NCI-H1092 treated with DMSO at 0.1 percent for 48 hours (cell line): ENCODE data around the gene OR2T11.
"Not testable (repeated sequence)": the region's sequence is repeated elsewhere in the genome, so short reads cannot be mapped to it uniquely, and the experiment has no call there.

ENCODE experiments used
- DNase-seq: peaks from one replicate; lab custom pipeline; 2025; lab: John Stamatoyannopoulos, UW

Gene OR2T11

GRCh38 chr1:248634991-248635390, at the start of gene OR2T11:
OR2T11 (minus strand) TSS chr1:248635091; CDS start chr1:248627128, 7,963 bp downstream.
- not testable (repeated sequence) for DNase-seq

DNA sequence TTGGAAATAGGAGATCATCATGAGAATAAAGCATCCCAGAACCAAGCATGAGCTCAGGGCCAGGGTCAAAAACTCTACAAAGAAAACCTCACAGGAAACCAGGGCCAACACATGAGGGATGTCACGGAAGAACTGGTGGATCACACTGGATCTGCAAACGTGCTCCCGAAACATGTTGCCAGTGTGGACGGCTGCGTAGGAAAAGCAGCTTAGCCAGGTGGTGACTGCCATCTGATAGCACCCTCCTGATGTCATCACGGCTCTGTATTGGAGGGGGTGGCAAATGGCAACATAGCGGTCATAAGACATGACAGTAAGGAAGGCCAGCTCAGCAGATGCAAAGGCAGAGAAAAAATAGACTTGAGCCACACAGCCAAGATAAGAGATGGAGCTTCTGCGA, 46.8 kb upstream of the OR2T11 start:
- no peak for DNase-seq

DNA sequence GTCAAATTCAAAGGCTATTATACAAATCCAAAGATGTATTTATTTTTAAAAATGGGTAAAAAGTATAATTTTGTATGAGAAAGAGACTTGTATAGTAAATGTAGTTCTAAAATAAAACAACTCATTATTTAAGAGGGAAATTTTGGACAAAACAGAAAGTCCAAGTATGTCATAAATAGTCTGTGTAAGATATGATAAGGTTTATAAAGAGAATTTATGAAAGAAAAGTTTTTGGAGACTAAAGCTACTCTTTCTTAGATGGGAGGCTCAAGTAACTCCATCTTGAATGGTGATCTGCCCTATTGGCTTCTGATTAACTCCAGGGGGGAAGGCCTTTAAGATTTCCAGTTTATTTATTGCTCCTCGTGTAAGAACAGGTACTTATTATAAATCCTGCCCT, 35.1 kb upstream of the OR2T11 start:
- no peak for DNase-seq

GRCh38 chr1:248663453-248664328, 28.8 kb upstream of the OR2T11 start:
- DNase-seq: not testable (repeated sequence)

- DNase-seq: not testable (repeated sequence)
Measured at GRCh38 chr1:248656797-248657196, 21.9 kb upstream of the OR2T11 start.

DNA sequence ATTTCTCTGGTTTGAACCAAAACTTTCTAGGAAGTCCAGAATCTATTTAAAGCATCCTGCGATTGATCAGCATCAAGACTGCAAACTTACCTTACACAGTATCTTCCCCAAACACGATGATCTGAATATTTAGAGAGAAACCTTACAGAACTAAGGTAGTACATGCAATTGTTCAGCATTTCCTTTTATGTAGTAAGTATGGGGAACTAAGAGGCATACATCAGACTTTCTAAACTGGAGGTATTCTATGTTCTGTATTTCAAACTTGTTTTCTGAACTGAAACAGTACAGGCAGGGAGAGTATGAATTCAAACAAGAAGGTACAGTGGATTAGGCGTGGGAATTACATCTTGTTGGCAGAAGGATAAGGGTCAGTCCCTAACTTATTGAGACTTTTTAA, 20.5 kb upstream of the OR2T11 start, which contains the start of gene OR2T27:
TSS of gene OR2T27 (minus strand) at position 175 of the 400 bp plus-strand sequence. CDS start 4,644 bp downstream, outside the sequence.
- DNase-seq: not testable (repeated sequence)

GRCh38 chr1:248648770-248649536, 14.1 kb upstream of the OR2T11 start:
- DNase-seq: not testable (repeated sequence)

DNA sequence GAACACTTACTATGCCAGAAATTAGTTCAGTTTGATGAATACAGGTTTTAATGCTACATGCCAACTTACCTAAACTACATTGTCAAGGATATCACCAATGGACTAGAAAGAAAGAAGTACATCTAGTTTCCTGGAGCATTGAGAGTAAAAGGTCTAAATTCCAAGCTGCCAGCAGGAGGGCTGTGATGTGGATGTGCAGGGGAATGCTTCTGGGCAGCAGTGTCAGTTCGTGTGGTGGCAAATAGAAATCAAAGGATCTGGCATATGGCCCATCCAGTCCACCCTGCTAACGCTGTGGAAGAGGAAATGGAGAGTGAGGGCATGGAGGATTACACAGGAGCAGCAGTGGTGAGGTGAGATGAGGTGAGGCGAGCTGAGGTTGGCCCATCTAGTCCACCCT, 10.3 kb upstream of the OR2T11 start, which contains the start of gene OR2T35:
TSS of gene OR2T35 (minus strand) at position 101 of the 400 bp plus-strand sequence. CDS start 6,020 bp downstream, outside the sequence.
- not testable (repeated sequence) for DNase-seq

GRCh38 chr1:248642971-248643651, 8.2 kb upstream of the OR2T11 start:
- not testable (repeated sequence) for DNase-seq

DNA sequence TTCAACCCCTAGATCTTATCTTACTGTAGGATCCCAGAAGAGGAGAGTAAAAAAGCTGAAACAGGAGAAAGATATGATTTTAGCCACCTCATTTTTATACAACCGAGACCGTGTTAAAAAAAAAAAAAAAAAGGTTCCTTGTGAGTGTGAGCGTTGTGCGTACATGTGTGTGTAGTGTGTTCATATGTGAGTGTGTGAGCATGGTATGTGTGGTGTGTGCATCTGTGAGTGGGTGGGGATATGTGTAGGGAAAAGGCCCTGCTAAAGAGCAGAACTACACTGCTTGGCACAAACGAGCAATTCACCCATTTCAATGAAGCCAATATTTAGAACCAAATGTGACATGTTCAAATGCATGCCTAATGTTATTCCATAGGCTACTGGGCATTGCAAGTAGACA, 6.7 kb upstream of the OR2T11 start:
- DNase-seq: not testable (repeated sequence)

- not testable (repeated sequence) for DNase-seq
Measured at GRCh38 chr1:248640906-248641305, 6.0 kb upstream of the OR2T11 start.

DNA sequence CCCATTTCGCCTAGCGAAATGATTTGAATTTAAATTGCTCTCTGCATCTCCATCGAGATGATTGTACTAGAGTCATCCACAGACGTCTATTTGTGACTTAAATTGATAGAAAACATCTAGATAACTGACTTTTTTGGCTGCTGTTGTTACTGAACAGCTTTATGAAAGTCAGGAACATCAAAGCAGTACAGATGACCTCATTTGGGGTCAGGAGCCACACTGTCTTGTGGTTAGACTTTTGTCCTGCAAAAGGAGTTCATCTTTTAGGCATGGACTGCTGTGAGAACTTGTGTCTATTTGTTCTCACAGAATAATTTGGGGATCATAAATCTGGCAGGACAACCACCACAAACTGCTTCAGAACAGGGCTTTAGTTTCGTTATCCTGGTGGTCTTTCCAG, 4.8 kb upstream of the OR2T11 start:
- DNase-seq: not testable (repeated sequence)

DNA sequence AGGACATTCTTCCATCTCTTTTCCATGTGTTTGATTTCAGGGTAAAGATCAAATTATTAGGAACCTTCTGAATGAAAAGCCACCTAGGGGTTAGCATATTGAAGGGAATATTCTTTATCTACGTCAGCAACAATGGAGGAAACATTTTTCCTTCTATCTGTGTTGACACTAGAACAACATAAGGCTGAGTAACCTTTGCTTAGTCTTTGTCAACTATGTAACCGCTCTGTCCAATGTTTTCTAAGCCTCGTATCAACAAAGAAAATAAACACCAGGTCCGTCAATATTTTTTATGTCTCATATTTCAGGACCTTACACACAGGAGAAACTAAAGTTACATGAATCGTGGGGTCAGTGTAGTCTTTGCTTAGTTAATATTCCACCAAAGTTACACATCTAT, 1.7 kb upstream of the OR2T11 start:
- not testable (repeated sequence) for DNase-seq

GRCh38 chr1:248631354-248632008, 3.4 kb downstream of the OR2T11 start:
- DNase-seq: no peak

- no peak for DNase-seq
Measured at GRCh38 chr1:248630551-248630950, 4.3 kb downstream of the OR2T11 start.

DNA sequence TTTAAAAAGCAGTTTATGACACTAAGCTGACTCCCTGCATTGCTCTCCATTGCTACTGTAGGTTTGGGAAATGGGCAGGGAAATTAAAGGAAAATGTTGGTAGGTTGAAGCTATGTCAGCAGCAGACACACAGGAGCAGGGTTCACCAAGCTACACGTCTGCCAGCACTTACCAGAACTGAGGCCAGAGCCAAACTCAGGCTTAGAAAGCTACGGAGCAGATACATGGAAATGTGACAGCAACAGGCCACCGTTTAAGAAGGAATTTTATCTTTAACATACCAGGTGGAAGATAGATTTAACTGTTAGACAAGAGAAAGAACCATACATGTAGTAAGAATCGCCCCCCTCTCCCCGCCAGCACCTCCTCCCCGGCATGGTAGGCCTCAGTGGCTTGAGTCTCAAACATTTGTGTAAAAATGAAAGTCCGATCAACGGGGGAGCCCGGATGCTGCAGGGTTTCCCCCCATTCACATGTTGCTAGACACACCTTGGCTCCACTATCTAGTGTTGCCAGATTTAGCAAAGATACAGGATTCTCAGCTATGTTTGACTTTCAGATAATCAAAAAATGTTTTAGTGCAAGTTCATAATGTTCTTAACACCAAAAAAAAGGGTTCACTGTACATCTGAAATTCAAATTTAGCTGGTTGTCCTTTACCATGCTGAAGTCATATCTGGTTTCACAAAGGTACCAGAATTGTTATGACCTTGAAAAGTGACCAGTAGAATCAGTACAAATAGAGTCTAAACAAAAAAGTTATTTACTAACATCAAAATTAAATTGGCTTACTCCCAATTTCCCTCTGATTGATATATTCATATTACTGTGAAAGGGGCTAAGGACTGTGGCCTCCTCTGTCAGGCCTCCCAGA, 6.7 kb downstream of the OR2T11 start:
- DNase-seq: no peak

DNA sequence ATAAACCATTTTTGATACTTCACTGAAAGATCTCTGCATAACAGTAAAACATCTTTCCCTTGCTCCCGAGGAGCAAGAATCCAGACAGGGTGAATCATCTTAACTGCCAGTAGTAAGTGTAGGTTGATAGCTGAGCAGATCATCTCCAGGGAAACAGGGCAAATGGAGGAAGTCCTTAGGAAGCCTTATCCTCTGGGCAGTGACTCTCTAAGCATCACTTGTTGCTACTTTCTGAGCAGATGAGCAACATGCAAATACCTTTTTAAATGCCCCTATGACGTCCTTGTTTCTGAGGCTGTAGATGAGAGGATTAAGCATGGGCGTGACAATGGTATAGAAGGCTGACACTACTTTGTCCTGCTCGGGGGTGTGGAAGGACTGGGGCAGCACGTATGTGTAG, 8.9 kb downstream of the OR2T11 start:
- no peak for DNase-seq

GRCh38 chr1:248625166-248625565, 9.7 kb downstream of the OR2T11 start:
- no peak for DNase-seq

GRCh38 chr1:248622570-248623001, 12.3 kb downstream of the OR2T11 start:
- peak; percentile 31 for DNase-seq

DNA sequence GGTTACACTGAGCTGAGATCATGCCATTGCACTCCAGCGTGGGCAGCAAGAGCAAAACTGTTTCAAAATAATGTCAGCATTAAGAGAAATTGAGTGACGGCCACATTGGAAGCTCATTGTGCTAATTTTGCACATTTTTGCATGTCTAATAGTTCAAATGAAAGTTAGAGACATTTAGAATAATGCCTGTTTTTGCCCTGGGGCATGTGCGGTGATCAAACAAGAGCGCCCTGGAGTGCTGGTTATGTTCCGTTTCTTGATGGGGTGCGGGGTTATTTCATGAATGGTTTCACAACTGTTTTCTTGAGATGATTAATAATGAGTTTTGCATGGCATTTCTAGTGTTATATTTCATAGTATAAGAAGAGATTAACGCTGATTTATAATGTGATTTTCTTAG, 13.1 kb downstream of the OR2T11 start:
- DNase-seq: no peak
